Endothelial cell of umbilical vein (primary cell): Measurements from ENCODE around the gene CACNA2D1. TPM values are rescaled to one million over a fixed set of nuclear protein-coding genes. Genes with fewer than 3 reads are reported as not detected.

Source experiments
- BruUV-seq: library from RNA; stranded (reverse); fragments of 400-500 nt; replicated peaks from 2 replicates; lab custom pipeline; 2021; lab: Mats Ljungman, UMichigan
- CTCF ChIA-PET: fragments of 300-600, 350-600 bp; sonication (Branson Sonifier 250); formaldehyde crosslinking; loops from one replicate; lab custom pipeline; 2021; ENCODE audit warnings: antibody characterized with exemption, inconsistent platforms; lab: Charles Lee
- POLR2A ChIA-PET: fragments of 300-600, 350-600 bp; sonication (Branson Sonifier 250); formaldehyde crosslinking; loops from one replicate; lab custom pipeline; 2021; ENCODE audit warnings: antibody characterized with exemption, inconsistent platforms; lab: Charles Lee
- DNase-seq: peaks from one replicate; pipeline ENCODE4 v3.0.0-alpha.2; 2011; ENCODE audit warnings: low read depth, low spot score
- FAIRE-seq: peaks from 2 replicates; lab custom pipeline; 2011; peaks lifted over from hg19 to GRCh38; lab: Jason Lieb, UNC
- H2AFZ ChIP-seq: 2 replicates; pipeline ENCODE4 v1.6.0; 2012; ENCODE audit warnings: low read depth, low read length, control low read depth, inconsistent platforms
- H3K27ac ChIP-seq: 2 replicates; pipeline ENCODE4 v1.5.1; 2011; ENCODE audit warnings: low read depth, mild to moderate bottlenecking, control low read depth, low read length, moderate library complexity; ENCODE audit not compliant: insufficient read depth
- H3K27me3 ChIP-seq, 2 experiments: 2 replicates each; pipeline versions ENCODE4 v1.6.0 to v1.6.1; 2011; ENCODE audit warnings: low read length in 2 of 2, mixed read lengths in 1 of 2; ENCODE audit not compliant: control insufficient read depth in 2 of 2, insufficient read depth in 2 of 2
- H3K36me3 ChIP-seq, 2 experiments: 2 replicates in 1 of 2; 3 replicates in 1 of 2; pipeline ENCODE4 v1.5.1; 2011; ENCODE audit warnings: low read length in 2 of 2, mild to moderate bottlenecking in 1 of 2, moderate library complexity in 1 of 2; ENCODE audit not compliant: control insufficient read depth in 2 of 2, insufficient read depth in 2 of 2; ENCODE audit errors: extremely low read depth in 1 of 2
- H3K4me1 ChIP-seq: 3 replicates; pipeline ENCODE4 v1.5.1; 2011; ENCODE audit warnings: mild to moderate bottlenecking, low read length; ENCODE audit not compliant: control insufficient read depth, insufficient read depth; ENCODE audit errors: extremely low read depth
- H3K4me2 ChIP-seq: 2 replicates; pipeline ENCODE4 v1.6.1; 2011; ENCODE audit warnings: low read length, control low read depth, mixed read lengths; ENCODE audit not compliant: insufficient read depth
- H3K4me3 ChIP-seq, 3 experiments: fragments of 200-600 bp in 1 of 3; sonication (generic), shearing (Covaris generic) in 1 of 3; replicated peaks in 1 of 3; 2 replicates each; pipeline ENCODE4 v1.5.1; 2011 to 2016; ENCODE audit warnings: control low read depth in 3 of 3, low read length in 3 of 3, mild to moderate bottlenecking in 2 of 3, inconsistent platforms in 1 of 3, low read depth in 1 of 3, moderate library complexity in 1 of 3; ENCODE audit not compliant: insufficient read depth in 1 of 3
- H3K79me2 ChIP-seq: 2 replicates; pipeline ENCODE4 v1.6.0; 2012; ENCODE audit warnings: low read length, inconsistent platforms; ENCODE audit not compliant: control insufficient read depth, insufficient read depth
- H3K9ac ChIP-seq: replicated peaks from 2 replicates; pipeline ENCODE3; 2011; ENCODE audit warnings: low read length, control low read depth; ENCODE audit not compliant: insufficient read depth; ENCODE audit errors: extremely low read depth
- H3K9me1 ChIP-seq: replicated peaks from 3 replicates; pipeline ENCODE4 v1.6.0; 2011; ENCODE audit warnings: mild to moderate bottlenecking, low read length; ENCODE audit not compliant: control insufficient read depth, insufficient read depth; ENCODE audit errors: extremely low read depth
- H3K9me3 ChIP-seq: replicated peaks from 2 replicates; pipeline ENCODE4 v1.5.1; 2012; ENCODE audit warnings: low read length, inconsistent platforms; ENCODE audit not compliant: control insufficient read depth, insufficient read depth
- H4K20me1 ChIP-seq: replicated peaks from 2 replicates; pipeline ENCODE3; 2011; ENCODE audit warnings: mild to moderate bottlenecking, low read length; ENCODE audit not compliant: control insufficient read depth, insufficient read depth; ENCODE audit errors: extremely low read depth
- CTCF ChIP-seq, 2 donors: IDR thresholded peaks; 1 replicate in 1 of 2; 2 replicates in 1 of 2; pipeline ENCODE4 v1.5.1; 2011; ENCODE audit warnings: low read length in 2 of 2, mild to moderate bottlenecking in 2 of 2, moderate library complexity in 2 of 2, control low read depth in 1 of 2, inconsistent platforms in 1 of 2, low read depth in 1 of 2; ENCODE audit not compliant: insufficient read depth in 1 of 2; ENCODE audit errors: extremely low read depth in 1 of 2
- EZH2 ChIP-seq: IDR thresholded peaks from 2 replicates; pipeline ENCODE4 v1.6.1; 2012; ENCODE audit warnings: borderline replicate concordance, low read depth, mild to moderate bottlenecking, moderate library complexity, low read length, inconsistent platforms; ENCODE audit not compliant: severe bottlenecking
- FOS ChIP-seq: IDR thresholded peaks from 2 replicates; pipeline ENCODE4 v1.6.1; 2011; ENCODE audit warnings: mild to moderate bottlenecking, low read length, moderate library complexity, borderline replicate concordance; ENCODE audit not compliant: insufficient read depth
- GATA2 ChIP-seq: IDR thresholded peaks from 2 replicates; pipeline ENCODE4 v1.7.0; 2011; ENCODE audit warnings: low read depth, mild to moderate bottlenecking, moderate library complexity, mixed read lengths, low read length; ENCODE audit not compliant: insufficient read length, insufficient read depth
- JUN ChIP-seq: IDR thresholded peaks from 2 replicates; pipeline ENCODE4 v1.6.1; 2011; ENCODE audit warnings: borderline replicate concordance, low read depth; ENCODE audit not compliant: insufficient read length, insufficient read depth
- MYC ChIP-seq: IDR thresholded peaks from one replicate; pipeline ENCODE4 v1.6.1; 2011; ENCODE audit warnings: mild to moderate bottlenecking, low read depth, low read length
- POLR2A ChIP-seq: IDR thresholded peaks from 2 replicates; pipeline ENCODE4 v1.6.1; 2012; ENCODE audit warnings: low read depth, mild to moderate bottlenecking, control low read depth, low read length
- POLR2AphosphoS5 ChIP-seq: IDR thresholded peaks from 2 replicates; pipeline ENCODE4 v1.6.1; 2012; ENCODE audit warnings: low read depth, mild to moderate bottlenecking, control low read depth, low read length, moderate library complexity; ENCODE audit not compliant: insufficient read depth
- dilution Hi-C: fragments of 300-500 bp; cut with MboI; formaldehyde crosslinking; loops from one replicate; pipeline ENCODE4 v1.15.0; 2019; ENCODE audit warnings: low sequenced_read_pairs; ENCODE audit not compliant: extremely low pct_ligation_motif_present
- intact Hi-C: fragments of 100-400 bp; cut with micrococcal nuclease; formaldehyde crosslinking; loops from one replicate; pipeline ENCODE4 v1.10.0; 2022
- polyA plus RNA-seq, 4 experiments: library from polyadenylated mRNA; depleted of rRNA in 3 of 4; stranded (reverse) in 3 of 4; unstranded in 1 of 4; fragments of >200 nt; gene quantifications; 2 replicates each; pipeline versions ENCODE4 v1.2.1 to v1.2.3, GENCODE V29; 2011 to 2012; ENCODE audit warnings: missing spikeins in 1 of 4
- total RNA-seq: library from RNA; stranded (reverse); gene quantifications from 2 replicates; pipeline ENCODE4 v1.2.3, GENCODE V29; 2021
- TF ChIP-seq, protein P1 (sequence below): IDR thresholded peaks from 2 replicates; pipeline ENCODE4 v1.6.1; 2011; ENCODE audit not compliant: insufficient read depth, insufficient read length

Gene CACNA2D1
- total and polyA plus RNA-seq, 2 donors (not counting 3 experiments of a cell fraction or from before 2014, with no cell fraction given) = 4.1 to 38.6 TPM

GRCh38 chr7:81973117-81973516 is 470.5 kb downstream of the CACNA2D1 start:
- Histone ChIP-seq H3K9me1 (no peaks in the 10 kb centered on the region), H3K27ac (no peak overlapping the region), H2AFZ (no peak overlapping the region), H3K4me2 (no peak overlapping the region), H3K9me3 (no peaks in the 10 kb centered on the region), H3K79me2 (no peaks in the 10 kb centered on the region), H3K9ac (no peak overlapping the region), H3K36me3 (no peaks in the 10 kb centered on the region), H3K27me3 (no peaks in the 10 kb centered on the region), H3K4me1 (no peaks in the 10 kb centered on the region), H3K4me3 (no peak overlapping the region), H4K20me1 (no peaks in the 10 kb centered on the region)
- dilution Hi-C loops = no loop called here
- DNase-seq (no peak), FAIRE-seq (no peak)
- intact Hi-C loops = no loop called here
- TF ChIP-seq POLR2A (no peak), JUN (no peak), GATA2 (no peak), FOS (no peak), EZH2 (no peak), CTCF (IDR thresholded peaks at IDR 0.05; ENCODE audit: extremely low read depth in 1 of 2, insufficient read depth in 1 of 2, low read depth in 1 of 2, low read length in 2 of 2) (no peak), POLR2AphosphoS5 (no peak), MYC (no peak)
- TF ChIP-seq, protein P1, sequence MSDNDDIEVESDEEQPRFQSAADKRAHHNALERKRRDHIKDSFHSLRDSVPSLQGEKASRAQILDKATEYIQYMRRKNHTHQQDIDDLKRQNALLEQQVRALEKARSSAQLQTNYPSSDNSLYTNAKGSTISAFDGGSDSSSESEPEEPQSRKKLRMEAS = no peak
- CTCF ChIA-PET = interaction anchor here (1.0 kb wide), 1 partner anchor 36 kb away, joined by 3 read pairs; no protein-coding TSS in a partner anchor
- BruUV-seq = no TSS peak
- POLR2A ChIA-PET = no interaction called here
